SK-N-SH (cell line): Measurements from ENCODE around the gene MAG.

Experiments used
- RAD21 ChIP-seq: IDR thresholded peaks from 2 replicates; pipeline ENCODE4 v1.6.1; 2012; ENCODE audit warnings: mild to moderate bottlenecking, low read length
- TEAD4 ChIP-seq: IDR thresholded peaks from 2 replicates; pipeline ENCODE4 v1.4.0; 2012; ENCODE audit warnings: mild to moderate bottlenecking, borderline replicate concordance; ENCODE audit not compliant: insufficient read depth
- ZBTB33 ChIP-seq: IDR thresholded peaks from 2 replicates; pipeline ENCODE4 v1.4.0; 2012; ENCODE audit warnings: low read depth, borderline replicate concordance
- TF ChIP-seq, protein P1 (sequence below): fragments of 200-600 bp; sonication (generic); IDR thresholded peaks from 2 replicates; pipeline ENCODE4 v1.6.1; 2017; ENCODE audit warnings: antibody characterized with exemption, mild to moderate bottlenecking, moderate library complexity

DNA sequence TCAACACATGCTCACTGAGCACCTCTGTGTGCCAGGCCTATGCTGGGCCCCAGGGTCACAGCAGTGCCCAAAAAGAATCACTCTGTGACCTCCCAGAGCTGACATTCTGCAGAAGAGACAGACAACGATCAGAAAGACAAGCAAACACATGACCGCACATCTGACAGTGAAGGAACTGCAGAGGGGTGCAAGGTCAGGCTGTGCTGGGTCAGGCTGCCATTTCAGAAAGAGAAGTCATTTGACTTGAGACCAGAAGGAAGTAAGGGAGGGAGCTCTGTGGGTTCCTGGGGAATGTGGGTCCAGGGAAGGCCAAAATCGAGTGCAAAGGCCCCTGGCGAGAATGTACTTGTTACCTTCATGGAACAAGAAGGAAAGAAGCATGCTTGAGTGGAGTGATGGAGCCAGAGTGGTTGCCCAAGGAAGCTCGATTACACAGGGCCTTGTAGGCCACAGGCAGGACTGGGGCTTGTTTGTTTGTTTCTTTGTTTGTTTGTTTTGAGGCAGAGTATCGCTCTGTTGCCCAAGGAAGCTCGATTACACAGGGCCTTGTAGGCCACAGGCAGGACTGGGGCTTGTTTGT lies 25.6 kb downstream of the MAG start:
- TF ChIP-seq TEAD4, result no peak
- no peak for TF ChIP-seq ZBTB33
- no peak for TF ChIP-seq RAD21
- TF ChIP-seq, protein P1, sequence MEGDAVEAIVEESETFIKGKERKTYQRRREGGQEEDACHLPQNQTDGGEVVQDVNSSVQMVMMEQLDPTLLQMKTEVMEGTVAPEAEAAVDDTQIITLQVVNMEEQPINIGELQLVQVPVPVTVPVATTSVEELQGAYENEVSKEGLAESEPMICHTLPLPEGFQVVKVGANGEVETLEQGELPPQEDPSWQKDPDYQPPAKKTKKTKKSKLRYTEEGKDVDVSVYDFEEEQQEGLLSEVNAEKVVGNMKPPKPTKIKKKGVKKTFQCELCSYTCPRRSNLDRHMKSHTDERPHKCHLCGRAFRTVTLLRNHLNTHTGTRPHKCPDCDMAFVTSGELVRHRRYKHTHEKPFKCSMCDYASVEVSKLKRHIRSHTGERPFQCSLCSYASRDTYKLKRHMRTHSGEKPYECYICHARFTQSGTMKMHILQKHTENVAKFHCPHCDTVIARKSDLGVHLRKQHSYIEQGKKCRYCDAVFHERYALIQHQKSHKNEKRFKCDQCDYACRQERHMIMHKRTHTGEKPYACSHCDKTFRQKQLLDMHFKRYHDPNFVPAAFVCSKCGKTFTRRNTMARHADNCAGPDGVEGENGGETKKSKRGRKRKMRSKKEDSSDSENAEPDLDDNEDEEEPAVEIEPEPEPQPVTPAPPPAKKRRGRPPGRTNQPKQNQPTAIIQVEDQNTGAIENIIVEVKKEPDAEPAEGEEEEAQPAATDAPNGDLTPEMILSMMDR, result no peak
